Gastroesophageal sphincter (tissue), 2 donors: Measurements from ENCODE around the gene DYNLT2.

Experiments
- EP300 ChIP-seq: sonication (generic); formaldehyde crosslinking; IDR thresholded peaks from one replicate; pipeline ENCODE4 v1.6.1; 2017; ENCODE audit warnings: antibody characterized with exemption, mild to moderate bottlenecking
- POLR2A ChIP-seq, 2 donors: fragments of 450-650 bp; IDR thresholded peaks; one replicate each; pipeline ENCODE4 v1.6.1; 2017; ENCODE audit warnings: antibody characterized with exemption in 2 of 2, mild to moderate bottlenecking in 2 of 2, moderate library complexity in 1 of 2

DNA sequence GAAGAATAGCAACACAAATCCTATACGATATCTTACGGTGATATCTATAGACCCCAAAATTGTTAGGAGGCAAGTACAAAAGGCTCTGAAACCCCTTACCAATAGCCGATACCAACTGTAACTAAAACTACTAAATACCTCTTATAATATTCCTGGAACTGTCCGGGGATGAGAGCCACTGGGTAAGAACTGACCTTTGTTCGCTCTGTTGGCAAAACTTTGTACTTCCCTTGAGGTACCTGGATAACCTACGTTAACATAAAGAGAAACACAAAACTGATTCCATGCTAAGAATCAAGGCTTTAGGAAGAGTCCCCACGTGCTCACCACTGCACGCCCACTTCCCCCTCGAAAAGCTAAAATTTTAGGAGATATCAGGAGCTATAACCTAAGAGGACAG lies 36.8 kb downstream of the DYNLT2 start:
- no peak for TF ChIP-seq EP300
- TF ChIP-seq POLR2A (IDR thresholded peaks at IDR 0.05): no peak
